IMR-90 (cell line): ENCODE data around the gene TOM1L1. TPM values are rescaled to one million over a fixed set of nuclear protein-coding genes. Genes with fewer than 3 reads are reported as not detected.

Experiments used
- ATAC-seq: fragments of 200-7000 bp; cut with Tn5 transposase; 2 replicates; pipeline ENCODE4 v1.9.1; 2020; ENCODE audit warnings: low read depth, mild to moderate bottlenecking, moderate library complexity
- BruUV-seq: library from RNA; stranded (reverse); fragments of 400-500 nt; replicated peaks from 2 replicates; lab custom pipeline; 2021; lab: Mats Ljungman, UMichigan
- CTCF ChIA-PET: fragments of 300-600 bp; formaldehyde crosslinking; extraction: SDS; loops from one replicate; lab custom pipeline; 2021; ENCODE audit warnings: antibody characterized with exemption; lab: Yijun Ruan, JAX
- POLR2A ChIA-PET: fragments of 300-600 bp; sonication (Branson Sonifier 250); formaldehyde crosslinking; loops from one replicate; lab custom pipeline; 2022; ENCODE audit warnings: antibody characterized with exemption; ENCODE audit not compliant: unreplicated experiment; lab: Charles Lee
- DNase-seq: peaks from one replicate; pipeline ENCODE4 v3.0.0; 2013
- H2AFZ ChIP-seq: replicated peaks from 2 replicates; pipeline ENCODE3; 2013; ENCODE audit warnings: low read length, mild to moderate bottlenecking; ENCODE audit not compliant: poor library complexity
- H2AK5ac ChIP-seq: 2 replicates; pipeline ENCODE4 v1.6.1; 2013; ENCODE audit warnings: low read depth, low read length, inconsistent platforms
- H2AK9ac ChIP-seq: replicated peaks from 2 replicates; pipeline ENCODE3; 2013; ENCODE audit warnings: mild to moderate bottlenecking, low read depth, low read length, moderate library complexity; ENCODE audit not compliant: poor library complexity
- H2BK120ac ChIP-seq: 2 replicates; pipeline ENCODE4 v1.6.1; 2013; ENCODE audit warnings: low read depth, low read length, inconsistent platforms
- H2BK15ac ChIP-seq: 3 replicates; pipeline ENCODE4 v1.6.1; 2013; ENCODE audit warnings: low read depth, low read length, inconsistent platforms
- H2BK20ac ChIP-seq: 2 replicates; pipeline ENCODE4 v1.6.1; 2013; ENCODE audit warnings: low read depth, mild to moderate bottlenecking, inconsistent platforms, low read length, moderate library complexity
- H2BK5ac ChIP-seq: 2 replicates; pipeline ENCODE4 v1.6.1; 2013; ENCODE audit warnings: mild to moderate bottlenecking, low read depth, low read length, inconsistent platforms; ENCODE audit not compliant: poor library complexity, severe bottlenecking
- H3K14ac ChIP-seq: replicated peaks from 2 replicates; pipeline ENCODE4 v1.6.1; 2013; ENCODE audit warnings: low read depth, low read length, inconsistent platforms
- H3K18ac ChIP-seq: 2 replicates; pipeline ENCODE4 v1.6.1; 2013; ENCODE audit warnings: low read depth, low read length, control low read depth
- H3K23ac ChIP-seq: 2 replicates; pipeline ENCODE4 v1.6.1; 2013; ENCODE audit warnings: low read depth, low read length, inconsistent platforms
- H3K27ac ChIP-seq: 2 replicates; pipeline ENCODE4 v1.5.1; 2013; ENCODE audit warnings: mild to moderate bottlenecking, control low read depth, low read length; ENCODE audit not compliant: insufficient read depth
- H3K27me3 ChIP-seq: 2 replicates; pipeline ENCODE4 v1.6.1; 2013; ENCODE audit warnings: low read length; ENCODE audit not compliant: control insufficient read depth, insufficient read depth
- H3K36me3 ChIP-seq: 2 replicates; pipeline ENCODE4 v1.6.1; 2013; ENCODE audit warnings: low read length, mixed read lengths; ENCODE audit not compliant: control insufficient read depth, insufficient read depth
- H3K4ac ChIP-seq: 2 replicates; pipeline ENCODE4 v1.6.1; 2013; ENCODE audit warnings: low read depth, low read length, inconsistent platforms
- H3K4me1 ChIP-seq: 2 replicates; pipeline ENCODE4 v1.6.1; 2013; ENCODE audit warnings: low read length, mixed read lengths; ENCODE audit not compliant: control insufficient read depth, insufficient read depth
- H3K4me2 ChIP-seq: 2 replicates; pipeline ENCODE4 v1.6.1; 2013; ENCODE audit warnings: low read depth, mild to moderate bottlenecking, control low read depth, low read length, moderate library complexity
- H3K4me3 ChIP-seq: 2 replicates; pipeline ENCODE4 v1.5.1; 2013; ENCODE audit warnings: low read depth, mild to moderate bottlenecking, control low read depth, low read length, moderate library complexity; ENCODE audit not compliant: insufficient read depth
- H3K56ac ChIP-seq: 2 replicates; pipeline ENCODE4 v1.6.1; 2013; ENCODE audit warnings: low read length, inconsistent platforms; ENCODE audit not compliant: insufficient read depth; ENCODE audit errors: extremely low read depth
- H3K79me1 ChIP-seq, 2 experiments: 2 replicates each; pipeline ENCODE4 v1.6.1; 2013; ENCODE audit warnings: low read length in 2 of 2, inconsistent platforms in 1 of 2, low read depth in 1 of 2
- H3K9ac ChIP-seq: 2 replicates; pipeline ENCODE4 v1.6.1; 2013; ENCODE audit warnings: low read depth, low read length, control low read depth
- H3K9me1 ChIP-seq: 2 replicates; pipeline ENCODE4 v1.6.1; 2013; ENCODE audit warnings: low read length, inconsistent platforms; ENCODE audit not compliant: insufficient read depth
- H3K9me3 ChIP-seq: 2 replicates; pipeline ENCODE4 v1.6.1; 2013; ENCODE audit warnings: low read length; ENCODE audit not compliant: control insufficient read depth, insufficient read depth
- H4K20me1 ChIP-seq: 2 replicates; pipeline ENCODE4 v1.6.1; 2013; ENCODE audit warnings: low read length, inconsistent platforms; ENCODE audit not compliant: insufficient read depth
- H4K5ac ChIP-seq: 2 replicates; pipeline ENCODE4 v1.6.1; 2013; ENCODE audit warnings: mild to moderate bottlenecking, low read depth, low read length, control low read depth
- H4K8ac ChIP-seq, 2 experiments: 2 replicates each; pipeline ENCODE4 v1.6.1; 2013; ENCODE audit warnings: low read depth in 2 of 2, low read length in 2 of 2, control low read depth in 1 of 2, inconsistent platforms in 1 of 2
- H4K91ac ChIP-seq: 2 replicates; pipeline ENCODE4 v1.6.1; 2013; ENCODE audit warnings: low read depth, low read length, inconsistent platforms; ENCODE audit not compliant: insufficient read depth
- BHLHE40 ChIP-seq: fragments of 150-350 bp; IDR thresholded peaks from 2 replicates; pipeline ENCODE4 v1.6.1; 2016; ENCODE audit warnings: mild to moderate bottlenecking, low read depth, low read length
- CEBPB ChIP-seq: IDR thresholded peaks from 2 replicates; pipeline ENCODE4 v1.6.1; 2012; ENCODE audit warnings: low read depth, low read length, improper control_type of control experiment
- CHD1 ChIP-seq: IDR thresholded peaks from 2 replicates; pipeline ENCODE4 v1.6.1; 2012; ENCODE audit warnings: low read depth, low read length, improper control_type of control experiment
- CTCF ChIP-seq: conservative IDR thresholded peaks from 2 replicates; pipeline ENCODE4 v1.5.1; 2012; ENCODE audit warnings: mild to moderate bottlenecking, low read depth, low read length, improper control_type of control experiment
- ELK1 ChIP-seq: fragments of 150-350 bp; IDR thresholded peaks from 2 replicates; pipeline ENCODE4 v1.6.1; 2016; ENCODE audit warnings: low read depth, mild to moderate bottlenecking, low read length, moderate library complexity, borderline replicate concordance
- FOS ChIP-seq: fragments of 150-350 bp; IDR thresholded peaks from 2 replicates; pipeline ENCODE4 v1.6.1; 2016; ENCODE audit warnings: low read depth, low read length
- MAFK ChIP-seq: IDR thresholded peaks from 2 replicates; pipeline ENCODE4 v1.6.1; 2012; ENCODE audit warnings: low read depth, low read length, improper control_type of control experiment
- MAZ ChIP-seq: IDR thresholded peaks from 2 replicates; pipeline ENCODE4 v1.6.1; 2012; ENCODE audit warnings: low read depth, mild to moderate bottlenecking, low read length, improper control_type of control experiment, moderate library complexity, borderline replicate concordance
- MXI1 ChIP-seq: IDR thresholded peaks from 2 replicates; pipeline ENCODE4 v1.6.1; 2012; ENCODE audit warnings: low read depth, mild to moderate bottlenecking, low read length, moderate library complexity, borderline replicate concordance
- NFE2L2 ChIP-seq: fragments of 150-350 bp; IDR thresholded peaks from 2 replicates; pipeline ENCODE4 v1.6.1; 2016; ENCODE audit warnings: low read depth, mild to moderate bottlenecking, low read length
- POLR2A ChIP-seq: IDR thresholded peaks from 2 replicates; pipeline ENCODE4 v1.6.1; 2012; ENCODE audit warnings: mild to moderate bottlenecking, low read depth, low read length
- RAD21 ChIP-seq: IDR thresholded peaks from 2 replicates; pipeline ENCODE4 v1.6.1; 2012; ENCODE audit warnings: low read length, improper control_type of control experiment
- RCOR1 ChIP-seq: IDR thresholded peaks from 2 replicates; pipeline ENCODE4 v1.6.1; 2012; ENCODE audit warnings: mild to moderate bottlenecking, low read length, improper control_type of control experiment; ENCODE audit not compliant: insufficient replicate concordance
- RFX5 ChIP-seq: IDR thresholded peaks from 2 replicates; pipeline ENCODE4 v1.8.0; 2012; ENCODE audit warnings: low read depth, mild to moderate bottlenecking, low read length, moderate library complexity
- SMC3 ChIP-seq: fragments of 150-350 bp; IDR thresholded peaks from 2 replicates; pipeline ENCODE4 v1.6.1; 2016; ENCODE audit warnings: low read depth, mild to moderate bottlenecking, antibody characterized with exemption, low read length, moderate library complexity
- USF2 ChIP-seq: fragments of 150-350 bp; IDR thresholded peaks from 2 replicates; pipeline ENCODE4 v1.6.1; 2017; ENCODE audit warnings: mild to moderate bottlenecking, antibody characterized with exemption, low read length, low read depth
- dilution Hi-C: fragments of 300-500 bp; cut with HindIII; formaldehyde crosslinking; loops from one replicate; pipeline ENCODE4 v1.14.3; 2018; ENCODE audit warnings: low sequenced_read_pairs; ENCODE audit not compliant: unreplicated experiment
- in situ Hi-C: fragments of 300-500 bp; cut with MboI; formaldehyde crosslinking; loops from 3 replicates; pipeline ENCODE4 v1.14.3; 2019; ENCODE audit warnings: low sequenced_read_pairs, inconsistent platforms, mixed read lengths
- intact Hi-C: fragments of 100-400 bp; cut with micrococcal nuclease; formaldehyde crosslinking; loops from 2 replicates; pipeline ENCODE4 v1.10.0; 2022
- polyA plus RNA-seq, 3 experiments: library from polyadenylated mRNA; depleted of rRNA; stranded (reverse); fragments of >200 nt; gene quantifications; 2 replicates each; pipeline ENCODE4 v1.2.3, GENCODE V29; 2012; ENCODE audit warnings: low replicate concordance in 1 of 3
- total RNA-seq: library from RNA; depleted of rRNA; stranded (reverse); fragments of >200 nt; gene quantifications from 2 replicates; pipeline ENCODE4 v1.2.3, GENCODE V29; 2012

TOM1L1 gene
- total and polyA plus RNA-seq, 2 of the 4 experiments (the other 2 are of a cell fraction): 13.0 to 20.1 TPM

GRCh38 chr17:54971147-54971546 lies 70.5 kb downstream of the TOM1L1 start:
- no peaks in the 10 kb centered on the region for H3K27me3 ChIP-seq
- TF ChIP-seq NFE2L2: no peak
- TF ChIP-seq CEBPB: no peak
- TF ChIP-seq CTCF: no peak
- no peak for TF ChIP-seq BHLHE40
- no peak for TF ChIP-seq RCOR1
- no peak for TF ChIP-seq FOS
- TF ChIP-seq MAZ: no peak
- no peak for TF ChIP-seq MAFK
- no peak for TF ChIP-seq USF2
- TF ChIP-seq CHD1: no peak
- no peak for TF ChIP-seq RAD21
- TF ChIP-seq RFX5: no peak
- TF ChIP-seq MXI1: no peak
- TF ChIP-seq POLR2A: no peak
- no peak for TF ChIP-seq SMC3
- no peak for TF ChIP-seq ELK1
- intact Hi-C loops (no loop called here), in situ Hi-C loops (no loop called here), dilution Hi-C loops (no loop called here)
- no peaks in the 10 kb centered on the region for H3K4me1 ChIP-seq
- H4K5ac ChIP-seq: no peak overlapping the region
- peaks cover 26 to 44% of the 10 kb centered on the region in 2 experiments for H3K79me1 ChIP-seq
- no peak overlapping the region for H2BK5ac ChIP-seq
- H2AK5ac ChIP-seq: no peak overlapping the region
- no peak overlapping the region for H3K4me3 ChIP-seq
- no peaks in the 10 kb centered on the region for H3K36me3 ChIP-seq
- no peak overlapping the region for H3K4me2 ChIP-seq
- H2AFZ ChIP-seq: no peak overlapping the region
- BruUV-seq: no TSS peak
- no peak for DNase-seq
- no peak overlapping the region for H2AK9ac ChIP-seq
- no peak overlapping the region for H2BK15ac ChIP-seq
- H3K9me3 ChIP-seq: no peaks in the 10 kb centered on the region
- H4K91ac ChIP-seq: no peak overlapping the region
- H3K18ac ChIP-seq: no peak overlapping the region
- no peak overlapping the region for H3K14ac ChIP-seq
- no peak for ATAC-seq
- no peak overlapping the region for H2BK20ac ChIP-seq
- H3K56ac ChIP-seq: no peak overlapping the region
- H3K9ac ChIP-seq: no peak overlapping the region
- H3K27ac ChIP-seq: no peak overlapping the region
- H4K20me1 ChIP-seq: no peaks in the 10 kb centered on the region
- no peak overlapping the region for H3K23ac ChIP-seq
- CTCF ChIA-PET: no interaction called here
- no peak overlapping the region for H4K8ac ChIP-seq
- H3K9me1 ChIP-seq: no peaks in the 10 kb centered on the region; the same call in 1 of the 2 replicates
- POLR2A ChIA-PET: no interaction called here
- no peak overlapping the region for H3K4ac ChIP-seq
- H2BK120ac ChIP-seq: no peak overlapping the region
